Measurements from ENCODE around the gene ASCC3.

- TF ChIP-seq, protein P1, sequence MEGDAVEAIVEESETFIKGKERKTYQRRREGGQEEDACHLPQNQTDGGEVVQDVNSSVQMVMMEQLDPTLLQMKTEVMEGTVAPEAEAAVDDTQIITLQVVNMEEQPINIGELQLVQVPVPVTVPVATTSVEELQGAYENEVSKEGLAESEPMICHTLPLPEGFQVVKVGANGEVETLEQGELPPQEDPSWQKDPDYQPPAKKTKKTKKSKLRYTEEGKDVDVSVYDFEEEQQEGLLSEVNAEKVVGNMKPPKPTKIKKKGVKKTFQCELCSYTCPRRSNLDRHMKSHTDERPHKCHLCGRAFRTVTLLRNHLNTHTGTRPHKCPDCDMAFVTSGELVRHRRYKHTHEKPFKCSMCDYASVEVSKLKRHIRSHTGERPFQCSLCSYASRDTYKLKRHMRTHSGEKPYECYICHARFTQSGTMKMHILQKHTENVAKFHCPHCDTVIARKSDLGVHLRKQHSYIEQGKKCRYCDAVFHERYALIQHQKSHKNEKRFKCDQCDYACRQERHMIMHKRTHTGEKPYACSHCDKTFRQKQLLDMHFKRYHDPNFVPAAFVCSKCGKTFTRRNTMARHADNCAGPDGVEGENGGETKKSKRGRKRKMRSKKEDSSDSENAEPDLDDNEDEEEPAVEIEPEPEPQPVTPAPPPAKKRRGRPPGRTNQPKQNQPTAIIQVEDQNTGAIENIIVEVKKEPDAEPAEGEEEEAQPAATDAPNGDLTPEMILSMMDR (IDR thresholded peaks at IDR 0.05): no peak
- no peak for TF ChIP-seq POLR2A (IDR thresholded peaks at IDR 0.05)
Observed at GRCh38 chr6:100473182-100473581, 407.9 kb downstream of the ASCC3 start.

All from testis (tissue), 2 donors.